ENCODE data around the gene CHMP2A. TPM values are rescaled to one million over a fixed set of nuclear protein-coding genes. Genes with fewer than 3 reads are reported as not detected.

Gene CHMP2A
- total RNA-seq, 3 donors from 2014 or later, result 74.6 to 157 (median 92.8) TPM

- Histone ChIP-seq H3K27ac (no peak overlapping the region), H3K4me1 (peaks cover 4 to 20% of the 10 kb centered on the region in 2 donors), H3K9me3 (no peaks in the 10 kb centered on the region), H3K36me3 (peaks cover 19% of the 10 kb centered on the region), H3K4me3 (no peak overlapping the region), H3K27me3 (no peaks in the 10 kb centered on the region)
- no peak for DNase-seq (ENCODE audit: low spot score in 2 of 2)
- no peak for TF ChIP-seq POLR2AphosphoS5 (IDR thresholded peaks at IDR 0.05)
- TF ChIP-seq CTCF (IDR thresholded peaks at IDR 0.05), result no peak
- TF ChIP-seq POLR2A (IDR thresholded peaks at IDR 0.05), result no peak
- intact Hi-C loops (cut with DNase I; ENCODE audit: low total_unique reads), result no loop called here
These were observed 2.2 kb downstream of the CHMP2A start for GRCh38 chr19:58552655-58553054.

- no peak for DNase-seq (ENCODE audit: low spot score in 2 of 2)
- Histone ChIP-seq H3K4me3 (no peak overlapping the region), H3K9me3 (no peaks in the 10 kb centered on the region), H3K27me3 (no peaks in the 10 kb centered on the region), H3K36me3 (peaks cover 23% of the 10 kb centered on the region), H3K27ac (no peak overlapping the region), H3K4me1 (peaks cover 4 to 15% of the 10 kb centered on the region in 2 donors)
- intact Hi-C loops (cut with DNase I; ENCODE audit: low total_unique reads), result no loop called here
- no peak for TF ChIP-seq POLR2A (IDR thresholded peaks at IDR 0.05)
- no peak for TF ChIP-seq POLR2AphosphoS5 (IDR thresholded peaks at IDR 0.05)
- no peak for TF ChIP-seq CTCF (IDR thresholded peaks at IDR 0.05)
These were observed 3.1 kb downstream of the CHMP2A start for GRCh38 chr19:58551577-58552471.

GRCh38 chr19:58551123-58551497 is 3.8 kb downstream of the CHMP2A start:
- Histone ChIP-seq H3K27ac (no peak overlapping the region), H3K4me3 (no peak overlapping the region), H3K9me3 (no peaks in the 10 kb centered on the region), H3K36me3 (peaks cover 23% of the 10 kb centered on the region), H3K27me3 (no peaks in the 10 kb centered on the region), H3K4me1 (peaks cover 9 to 18% of the 10 kb centered on the region in 2 donors)
- TF ChIP-seq CTCF (IDR thresholded peaks at IDR 0.05) (no peak), POLR2AphosphoS5 (IDR thresholded peaks at IDR 0.05) (no peak), POLR2A (IDR thresholded peaks at IDR 0.05) (no peak)
- intact Hi-C loops (cut with DNase I; ENCODE audit: low total_unique reads), result no loop called here
- DNase-seq (ENCODE audit: low spot score in 2 of 2), result no peak

- no peaks in the 10 kb centered on the region for H3K27me3 ChIP-seq
- H3K36me3 ChIP-seq, result peaks cover 23% of the 10 kb centered on the region
- H3K4me1 ChIP-seq, result peaks cover 14 to 23% of the 10 kb centered on the region in 2 donors
- H3K9me3 ChIP-seq, result no peaks in the 10 kb centered on the region
- intact Hi-C loops (cut with DNase I; ENCODE audit: low total_unique reads), result no loop called here
- no peak overlapping the region for H3K27ac ChIP-seq
- no peak for TF ChIP-seq CTCF (IDR thresholded peaks at IDR 0.05)
- TF ChIP-seq POLR2A (IDR thresholded peaks at IDR 0.05), result no peak
- no peak for TF ChIP-seq POLR2AphosphoS5 (IDR thresholded peaks at IDR 0.05)
- no peak overlapping the region for H3K4me3 ChIP-seq
- DNase-seq (ENCODE audit: low spot score in 2 of 2), result no peak
These were observed 4.4 kb downstream of the CHMP2A start for GRCh38 chr19:58550362-58551122.

Measured in breast epithelium (tissue), 4 donors.